SK-N-MC (cell line): ENCODE data around the gene AFAP1.

Experiments
- EZH2 ChIP-seq: fragments of 200-600 bp; sonication (generic); IDR thresholded peaks from one replicate; pipeline ENCODE4 v1.6.1; 2017; ENCODE audit warnings: antibody characterized with exemption
- POLR2AphosphoS5 ChIP-seq: IDR thresholded peaks from 2 replicates; pipeline ENCODE4 v1.6.1; 2012; ENCODE audit warnings: mild to moderate bottlenecking, low read depth, low read length, borderline replicate concordance

DNA sequence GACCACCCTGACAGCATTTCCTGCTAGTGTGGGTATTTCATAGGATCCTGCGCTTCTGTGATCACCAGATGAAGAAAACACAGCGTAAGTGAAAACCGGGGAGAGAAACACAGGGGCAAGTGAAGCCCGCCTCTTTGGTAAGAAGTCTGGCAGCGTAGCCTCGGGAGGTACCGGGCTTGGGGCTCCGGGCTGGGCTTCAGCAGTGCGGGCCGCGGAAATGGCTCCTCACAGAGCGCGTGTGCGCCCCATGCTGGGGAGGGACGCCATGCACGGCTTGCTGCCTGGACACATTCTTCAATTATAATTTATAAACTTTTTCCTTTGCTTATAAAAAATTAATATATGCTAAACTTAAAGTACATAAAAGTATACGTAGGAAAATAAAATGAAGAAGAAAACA, 151.5 kb downstream of the AFAP1 start:
- TF ChIP-seq POLR2AphosphoS5 = no peak
- TF ChIP-seq EZH2 = no peak
